Lower leg skin (tissue), 3 donors: ENCODE data around the gene FGD1.

Source experiments
- POLR2A ChIP-seq, 2 donors: fragments of 450-650 bp; IDR thresholded peaks; one replicate each; pipeline ENCODE4 v1.6.1; 2016 to 2017; ENCODE audit warnings: antibody characterized with exemption in 2 of 2, mild to moderate bottlenecking in 1 of 2, moderate library complexity in 1 of 2
- TF ChIP-seq, protein P1 (sequence below), 3 donors: fragments of 450-650 bp; IDR thresholded peaks; one replicate each; pipeline ENCODE4 v1.5.1; 2016; ENCODE audit warnings: antibody characterized with exemption in 3 of 3, mild to moderate bottlenecking in 3 of 3, moderate library complexity in 2 of 3

DNA sequence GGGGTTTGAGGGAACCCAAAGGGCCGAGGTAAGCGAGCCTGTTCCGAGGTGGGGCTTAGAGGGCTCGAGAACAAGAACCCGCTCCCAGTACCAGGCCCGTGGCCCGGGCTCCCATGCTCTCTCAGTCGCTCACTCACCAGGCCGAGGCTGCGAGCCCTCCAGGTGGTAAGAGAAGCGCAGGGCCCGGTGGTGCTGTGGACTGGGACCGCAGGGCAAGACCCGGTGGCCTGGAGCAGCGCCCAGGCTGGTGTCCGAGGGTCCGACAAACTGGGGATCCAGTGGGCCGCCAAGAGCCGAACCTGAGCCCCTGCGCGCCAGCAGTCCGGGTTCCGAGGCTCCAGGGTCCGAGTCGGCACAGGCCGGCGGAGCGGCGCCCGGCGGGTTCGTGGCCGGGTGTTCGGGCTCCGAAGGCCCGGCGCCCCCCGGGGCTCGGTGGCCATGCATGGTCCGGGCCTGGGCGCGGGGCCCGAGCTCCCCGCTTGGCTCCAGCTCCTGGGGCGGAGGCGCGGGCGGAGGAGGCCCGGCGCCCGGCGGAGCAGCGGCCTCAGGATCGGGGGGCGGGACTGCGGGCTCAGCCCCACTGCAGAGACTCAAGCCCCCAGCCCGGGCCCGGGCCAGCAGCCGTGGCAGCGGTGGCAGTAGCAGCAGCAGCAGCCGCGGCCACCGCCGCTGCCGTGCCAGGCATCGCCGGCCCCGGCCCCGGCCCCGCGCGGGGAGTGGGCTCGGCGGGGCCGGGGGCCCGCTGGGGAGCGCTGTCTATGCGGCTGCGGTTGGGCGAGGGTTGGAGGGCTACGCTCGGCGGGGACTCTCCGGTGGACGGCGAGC lies 833 bp downstream of the FGD1 start:
- TF ChIP-seq, protein P1, sequence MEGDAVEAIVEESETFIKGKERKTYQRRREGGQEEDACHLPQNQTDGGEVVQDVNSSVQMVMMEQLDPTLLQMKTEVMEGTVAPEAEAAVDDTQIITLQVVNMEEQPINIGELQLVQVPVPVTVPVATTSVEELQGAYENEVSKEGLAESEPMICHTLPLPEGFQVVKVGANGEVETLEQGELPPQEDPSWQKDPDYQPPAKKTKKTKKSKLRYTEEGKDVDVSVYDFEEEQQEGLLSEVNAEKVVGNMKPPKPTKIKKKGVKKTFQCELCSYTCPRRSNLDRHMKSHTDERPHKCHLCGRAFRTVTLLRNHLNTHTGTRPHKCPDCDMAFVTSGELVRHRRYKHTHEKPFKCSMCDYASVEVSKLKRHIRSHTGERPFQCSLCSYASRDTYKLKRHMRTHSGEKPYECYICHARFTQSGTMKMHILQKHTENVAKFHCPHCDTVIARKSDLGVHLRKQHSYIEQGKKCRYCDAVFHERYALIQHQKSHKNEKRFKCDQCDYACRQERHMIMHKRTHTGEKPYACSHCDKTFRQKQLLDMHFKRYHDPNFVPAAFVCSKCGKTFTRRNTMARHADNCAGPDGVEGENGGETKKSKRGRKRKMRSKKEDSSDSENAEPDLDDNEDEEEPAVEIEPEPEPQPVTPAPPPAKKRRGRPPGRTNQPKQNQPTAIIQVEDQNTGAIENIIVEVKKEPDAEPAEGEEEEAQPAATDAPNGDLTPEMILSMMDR (IDR thresholded peaks at IDR 0.05): no peak
- no peak for TF ChIP-seq POLR2A (IDR thresholded peaks at IDR 0.05)
